ENCODE results near the gene STAT2.

DNA sequence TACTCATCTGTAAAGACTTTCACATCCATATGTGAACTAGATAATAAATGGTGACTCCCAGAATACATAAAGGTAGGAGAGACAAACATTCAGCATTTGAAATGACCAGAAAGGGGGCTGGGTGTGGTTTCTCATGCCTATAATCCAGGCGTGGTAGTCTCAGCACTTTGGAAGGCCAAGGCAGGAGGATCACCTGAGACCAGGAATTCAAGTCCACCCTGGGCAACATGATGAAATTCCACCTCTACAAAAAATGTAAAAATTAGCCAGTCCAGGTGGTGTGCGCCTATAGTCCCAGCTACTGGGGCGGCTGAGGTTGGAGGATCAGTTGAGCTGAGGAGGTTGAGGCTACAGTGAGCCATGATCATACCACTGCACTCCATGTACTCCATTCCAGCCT lies 55.6 kb downstream of the STAT2 start:
- TF ChIP-seq, protein P1, sequence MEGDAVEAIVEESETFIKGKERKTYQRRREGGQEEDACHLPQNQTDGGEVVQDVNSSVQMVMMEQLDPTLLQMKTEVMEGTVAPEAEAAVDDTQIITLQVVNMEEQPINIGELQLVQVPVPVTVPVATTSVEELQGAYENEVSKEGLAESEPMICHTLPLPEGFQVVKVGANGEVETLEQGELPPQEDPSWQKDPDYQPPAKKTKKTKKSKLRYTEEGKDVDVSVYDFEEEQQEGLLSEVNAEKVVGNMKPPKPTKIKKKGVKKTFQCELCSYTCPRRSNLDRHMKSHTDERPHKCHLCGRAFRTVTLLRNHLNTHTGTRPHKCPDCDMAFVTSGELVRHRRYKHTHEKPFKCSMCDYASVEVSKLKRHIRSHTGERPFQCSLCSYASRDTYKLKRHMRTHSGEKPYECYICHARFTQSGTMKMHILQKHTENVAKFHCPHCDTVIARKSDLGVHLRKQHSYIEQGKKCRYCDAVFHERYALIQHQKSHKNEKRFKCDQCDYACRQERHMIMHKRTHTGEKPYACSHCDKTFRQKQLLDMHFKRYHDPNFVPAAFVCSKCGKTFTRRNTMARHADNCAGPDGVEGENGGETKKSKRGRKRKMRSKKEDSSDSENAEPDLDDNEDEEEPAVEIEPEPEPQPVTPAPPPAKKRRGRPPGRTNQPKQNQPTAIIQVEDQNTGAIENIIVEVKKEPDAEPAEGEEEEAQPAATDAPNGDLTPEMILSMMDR (IDR thresholded peaks at IDR 0.05 in 4 of 5, conservative IDR thresholded peaks at IDR 0.05 in 1 of 5), result no peak
- no peak for TF ChIP-seq POLR2A (IDR thresholded peaks at IDR 0.05)

Data from gastrocnemius medialis (tissue), 4 donors.